AG09319 (cell line): ENCODE data around the gene NUDT22.

Experiments used
- DNase-seq: peaks from one replicate; pipeline ENCODE4 v3.0.0-alpha.2; 2010; ENCODE audit warnings: low read depth; ENCODE audit errors: extremely low read depth
- TF ChIP-seq, protein P1 (sequence below): IDR thresholded peaks from 2 replicates; pipeline ENCODE4 v1.5.1; 2011; ENCODE audit warnings: low read depth, mild to moderate bottlenecking, inconsistent platforms, low read length, moderate library complexity

The NUDT22 gene

DNA sequence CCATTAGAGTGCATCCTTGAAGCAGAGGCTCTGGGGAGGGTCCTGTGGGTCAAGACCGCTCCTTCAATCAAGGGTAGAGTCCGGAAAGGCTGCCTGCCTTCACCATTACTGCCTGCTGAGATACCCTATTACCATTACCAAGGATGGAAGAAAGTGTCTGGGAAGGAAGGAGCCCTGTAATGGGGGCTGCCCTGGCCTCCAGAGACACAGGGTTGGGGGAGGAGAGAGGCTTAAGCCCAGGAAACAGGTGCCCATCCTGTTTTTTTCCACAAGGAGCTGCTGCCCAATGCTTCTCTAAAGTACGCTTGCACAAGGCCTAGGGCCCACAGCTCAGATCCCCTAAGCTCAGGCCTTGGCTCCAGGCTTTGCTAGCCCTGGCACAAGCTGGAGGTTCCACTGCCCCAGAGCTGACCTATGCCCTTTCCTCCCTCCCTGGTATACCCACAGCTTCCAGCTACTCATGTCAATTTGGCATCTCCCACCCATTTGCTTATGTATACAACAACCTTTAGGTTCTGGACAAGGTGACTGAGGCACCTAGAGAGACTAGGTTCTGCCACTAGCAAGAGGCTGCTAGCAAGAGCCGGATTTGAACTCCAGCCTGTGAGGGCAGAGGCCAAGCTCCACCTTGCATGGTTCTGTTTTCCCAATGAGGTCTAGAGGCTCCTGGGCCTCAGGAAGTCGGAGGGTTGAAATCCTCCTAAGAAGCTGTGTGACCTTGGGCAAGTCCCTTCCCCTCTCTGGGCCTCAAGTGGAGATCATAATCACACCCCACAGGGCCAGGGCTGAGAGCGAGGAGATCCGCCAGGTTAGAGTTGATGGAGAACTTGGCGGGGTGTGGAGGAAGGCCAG lies 23.7 kb downstream of the NUDT22 start:
- TF ChIP-seq, protein P1, sequence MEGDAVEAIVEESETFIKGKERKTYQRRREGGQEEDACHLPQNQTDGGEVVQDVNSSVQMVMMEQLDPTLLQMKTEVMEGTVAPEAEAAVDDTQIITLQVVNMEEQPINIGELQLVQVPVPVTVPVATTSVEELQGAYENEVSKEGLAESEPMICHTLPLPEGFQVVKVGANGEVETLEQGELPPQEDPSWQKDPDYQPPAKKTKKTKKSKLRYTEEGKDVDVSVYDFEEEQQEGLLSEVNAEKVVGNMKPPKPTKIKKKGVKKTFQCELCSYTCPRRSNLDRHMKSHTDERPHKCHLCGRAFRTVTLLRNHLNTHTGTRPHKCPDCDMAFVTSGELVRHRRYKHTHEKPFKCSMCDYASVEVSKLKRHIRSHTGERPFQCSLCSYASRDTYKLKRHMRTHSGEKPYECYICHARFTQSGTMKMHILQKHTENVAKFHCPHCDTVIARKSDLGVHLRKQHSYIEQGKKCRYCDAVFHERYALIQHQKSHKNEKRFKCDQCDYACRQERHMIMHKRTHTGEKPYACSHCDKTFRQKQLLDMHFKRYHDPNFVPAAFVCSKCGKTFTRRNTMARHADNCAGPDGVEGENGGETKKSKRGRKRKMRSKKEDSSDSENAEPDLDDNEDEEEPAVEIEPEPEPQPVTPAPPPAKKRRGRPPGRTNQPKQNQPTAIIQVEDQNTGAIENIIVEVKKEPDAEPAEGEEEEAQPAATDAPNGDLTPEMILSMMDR = no peak
- no peak for DNase-seq

DNA sequence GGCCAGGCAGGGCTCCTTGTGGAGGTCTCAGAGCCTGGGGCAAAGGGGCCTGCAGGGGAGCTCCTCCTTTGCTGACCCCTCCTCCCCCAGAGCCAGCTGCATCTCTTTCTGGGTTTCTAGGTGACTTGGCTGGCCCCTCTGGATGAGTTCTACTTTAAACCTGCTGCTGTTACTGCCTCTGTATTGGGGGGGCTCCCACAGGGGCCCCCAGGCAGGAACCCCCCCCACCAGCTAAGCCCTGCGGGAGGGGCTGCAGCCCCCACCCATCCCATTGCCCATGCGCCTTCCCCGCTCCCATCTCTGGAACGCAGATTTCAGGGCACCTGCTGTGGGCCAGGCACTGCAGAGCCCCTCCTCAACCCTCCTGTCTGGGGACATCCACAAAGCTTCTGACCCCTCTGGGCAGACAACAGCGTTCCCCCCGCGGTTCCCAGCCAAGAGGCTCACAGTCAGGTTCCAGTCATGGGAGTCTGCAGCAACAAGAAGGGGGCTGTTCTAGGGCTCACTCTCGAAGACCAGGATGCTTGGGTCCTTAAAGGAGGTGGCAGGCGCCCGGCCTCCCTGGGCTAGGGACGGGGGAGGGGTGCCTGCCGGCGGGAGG lies 24.4 kb downstream of the NUDT22 start:
- TF ChIP-seq, protein P1 = no peak
- DNase-seq = no peak

DNA sequence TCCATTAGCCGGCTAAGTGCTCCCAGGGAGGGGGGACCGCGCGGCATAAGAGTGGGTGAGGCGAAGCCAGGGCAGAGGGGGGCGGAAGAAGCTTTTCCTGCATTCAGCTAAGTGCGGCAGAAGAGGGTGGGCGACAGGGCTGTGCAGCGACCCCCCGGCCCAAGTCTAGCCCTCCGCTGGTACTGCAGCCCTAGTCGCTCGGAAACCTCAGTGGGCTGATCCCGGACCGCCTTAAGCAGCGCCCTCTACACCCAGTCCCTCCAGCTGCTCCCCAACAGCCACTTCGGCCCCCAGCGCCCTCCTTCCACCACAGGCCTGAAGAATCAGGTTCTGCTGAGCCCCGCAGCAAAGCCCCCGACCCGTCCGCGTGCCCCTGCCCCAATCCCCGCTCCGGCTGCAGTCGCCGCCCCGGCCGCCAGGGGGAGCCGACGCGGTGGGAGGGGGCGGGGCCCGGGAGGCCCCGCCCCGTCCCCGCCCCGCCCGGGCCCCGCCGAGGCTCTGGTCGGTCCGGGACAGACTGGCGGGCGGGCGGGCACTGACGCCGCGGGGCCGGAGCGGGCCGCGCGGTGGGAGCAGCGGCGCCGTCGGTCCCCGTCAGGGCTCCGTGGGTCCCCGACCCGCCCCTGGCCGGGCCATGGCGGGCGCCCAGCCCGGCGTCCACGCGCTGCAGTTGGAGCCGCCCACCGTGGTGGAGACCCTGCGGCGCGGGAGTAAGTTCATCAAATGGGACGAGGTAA lies 25.1 kb downstream of the NUDT22 start, which contains the start of gene PLCB3:
TSS of gene PLCB3 (plus strand) at position 515 of the 737 bp plus-strand sequence. CDS start at position 635, 120 bp downstream.
- TF ChIP-seq, protein P1 = peak; percentile 40
- DNase-seq = no peak

DNA sequence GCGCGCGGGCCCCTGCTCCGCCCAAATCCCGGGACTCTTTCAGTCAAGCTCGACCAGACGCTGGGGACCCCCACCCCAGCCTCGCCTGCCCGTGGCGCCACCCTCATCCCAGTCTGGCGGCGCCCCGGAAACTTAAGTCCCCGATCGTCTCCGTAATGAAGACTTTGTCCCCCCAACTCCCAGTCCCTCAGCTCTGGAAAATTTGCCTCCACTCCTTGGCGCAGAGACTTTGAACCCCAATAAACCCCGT lies 25.6 kb downstream of the NUDT22 start:
- TF ChIP-seq, protein P1 = no peak
- no peak for DNase-seq

DNA sequence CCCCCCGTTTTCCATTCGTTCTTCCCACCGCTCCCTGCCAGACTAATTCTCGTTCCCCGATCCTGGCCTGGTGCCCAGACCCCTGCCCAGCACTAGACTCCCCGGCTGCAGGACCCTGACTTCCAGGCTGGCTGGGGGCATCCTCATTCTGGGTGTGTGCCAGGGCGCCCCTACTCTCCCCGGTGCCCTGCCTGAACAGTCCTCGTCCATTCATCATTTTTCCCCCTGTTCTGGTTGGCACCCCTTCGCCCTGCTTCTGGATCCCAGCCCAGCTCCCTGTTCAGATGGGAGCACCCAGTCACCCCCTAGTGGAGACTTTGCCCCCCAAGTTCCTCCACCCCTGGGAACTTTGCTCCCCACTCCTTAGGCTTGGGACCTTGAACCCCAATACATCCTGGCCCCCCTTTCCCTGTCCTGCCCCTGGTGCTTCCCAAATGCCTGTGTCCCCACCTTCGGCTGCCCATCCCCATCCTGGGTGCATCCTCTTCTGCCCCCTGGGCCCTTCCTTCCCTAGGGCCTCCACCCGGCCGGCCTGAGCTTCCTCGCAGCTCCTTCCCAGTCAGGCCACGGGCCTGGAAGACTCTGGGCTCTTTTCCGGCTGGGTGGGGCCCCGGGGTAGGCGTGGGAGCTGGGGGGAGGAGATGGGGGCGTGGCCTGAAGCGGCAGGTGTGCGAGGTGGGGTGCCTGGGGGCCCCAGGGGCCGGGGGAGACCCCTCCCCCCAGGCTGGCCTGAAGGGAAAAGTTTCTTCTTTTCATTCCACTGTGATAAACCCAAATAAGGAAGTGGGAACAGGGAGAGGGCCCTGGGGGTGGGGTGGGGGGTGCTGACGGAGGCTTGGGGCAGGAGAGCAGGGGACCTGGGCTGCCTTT lies 26.2 kb downstream of the NUDT22 start:
- TF ChIP-seq, protein P1 = peak; percentile 36
- DNase-seq = no peak

DNA sequence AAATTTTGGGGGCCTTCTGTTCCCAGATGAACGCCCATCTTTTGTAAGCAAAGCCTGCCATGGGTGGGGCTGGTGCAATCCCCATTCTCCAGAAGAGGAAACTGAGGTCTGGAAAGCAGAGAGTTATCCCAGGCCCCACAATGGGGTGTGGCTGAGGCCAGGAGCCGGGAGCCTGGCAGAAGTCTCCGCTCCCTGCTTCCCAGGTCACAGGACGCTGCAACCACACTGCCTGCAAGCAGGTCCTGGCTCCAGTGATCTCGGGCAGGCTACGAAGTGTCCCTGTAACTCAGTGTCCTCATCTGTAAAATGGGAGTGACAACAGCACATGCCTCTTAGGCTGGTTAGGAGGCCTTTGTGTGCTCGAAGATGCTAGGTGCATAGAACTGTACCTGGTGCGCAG lies 27.0 kb downstream of the NUDT22 start:
- TF ChIP-seq, protein P1 = no peak
- no peak for DNase-seq
